DMS53 (cell line): ENCODE data around the gene LIPA.
"Not testable (repeated sequence)": the region's sequence is repeated elsewhere in the genome, so short reads cannot be mapped to it uniquely, and the experiment has no call there.

Source experiments
- DNase-seq: peaks from one replicate; lab custom pipeline; 2025; lab: John Stamatoyannopoulos, UW

Gene LIPA

GRCh38 chr10:89251409-89252224 is at the start of gene LIPA:
TSS of gene LIPA (minus strand) at chr10:89251775. CDS start at chr10:89247648, 4,127 bp downstream.
- DNase-seq: peak; percentile 98

GRCh38 chr10:89301232-89301631 is 49.7 kb upstream of the LIPA start:
- DNase-seq: peak; percentile 38

GRCh38 chr10:89299031-89299430 is 47.5 kb upstream of the LIPA start:
- no peak for DNase-seq

GRCh38 chr10:89297791-89298190 is 46.2 kb upstream of the LIPA start:
- DNase-seq: no peak

- DNase-seq: no peak
Observed at GRCh38 chr10:89297356-89297755, 45.8 kb upstream of the LIPA start.

DNA sequence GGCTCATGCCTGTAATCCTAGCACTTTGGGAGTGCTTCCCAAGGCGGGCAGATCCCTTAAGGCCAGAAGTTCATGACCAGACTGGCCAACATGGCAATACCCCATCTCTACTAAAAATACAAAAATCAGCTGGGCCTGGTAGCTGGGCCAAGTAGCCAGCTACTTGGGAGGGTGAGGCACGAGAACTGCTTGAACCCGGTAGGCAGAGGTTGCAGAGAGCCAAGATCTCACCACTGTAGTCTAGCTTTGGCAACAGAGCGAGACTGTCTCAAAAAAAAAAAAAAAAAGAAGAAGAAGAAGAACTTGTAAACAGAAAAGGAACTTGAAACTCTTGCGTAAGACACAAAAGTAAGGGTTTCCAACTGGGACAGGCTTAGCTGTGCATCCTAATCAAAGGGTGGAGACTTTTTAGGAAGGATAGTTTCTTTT is 44.7 kb upstream of the LIPA start:
- no peak for DNase-seq

GRCh38 chr10:89295597-89295996 is 44.0 kb upstream of the LIPA start:
- no peak for DNase-seq

- no peak for DNase-seq
Observed at GRCh38 chr10:89294721-89295239, 43.2 kb upstream of the LIPA start.

GRCh38 chr10:89285303-89285702 is 33.7 kb upstream of the LIPA start:
- not testable (repeated sequence) for DNase-seq

DNA sequence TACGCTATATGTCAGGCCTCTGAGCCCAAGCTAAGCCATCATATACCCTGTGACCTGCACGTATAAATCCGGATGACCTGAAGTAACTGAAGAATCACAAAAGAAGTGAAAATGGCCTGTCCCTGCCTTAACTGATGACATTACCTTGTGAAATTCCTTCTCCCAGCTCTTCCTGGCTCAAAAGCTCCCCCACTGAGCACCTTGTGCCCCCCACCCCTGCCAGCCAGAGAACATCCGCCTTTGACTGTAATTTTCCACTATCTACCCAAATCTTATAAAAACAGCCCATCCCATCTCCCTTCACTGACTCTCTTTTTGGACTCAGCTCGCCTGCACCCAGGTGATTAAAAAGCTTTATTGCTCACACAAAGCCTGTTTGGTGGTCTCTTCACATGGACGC is 33.1 kb upstream of the LIPA start:
- DNase-seq: not testable (repeated sequence)

- DNase-seq: peak; percentile 77
Observed at GRCh38 chr10:89283936-89284475, 32.4 kb upstream of the LIPA start.

DNA sequence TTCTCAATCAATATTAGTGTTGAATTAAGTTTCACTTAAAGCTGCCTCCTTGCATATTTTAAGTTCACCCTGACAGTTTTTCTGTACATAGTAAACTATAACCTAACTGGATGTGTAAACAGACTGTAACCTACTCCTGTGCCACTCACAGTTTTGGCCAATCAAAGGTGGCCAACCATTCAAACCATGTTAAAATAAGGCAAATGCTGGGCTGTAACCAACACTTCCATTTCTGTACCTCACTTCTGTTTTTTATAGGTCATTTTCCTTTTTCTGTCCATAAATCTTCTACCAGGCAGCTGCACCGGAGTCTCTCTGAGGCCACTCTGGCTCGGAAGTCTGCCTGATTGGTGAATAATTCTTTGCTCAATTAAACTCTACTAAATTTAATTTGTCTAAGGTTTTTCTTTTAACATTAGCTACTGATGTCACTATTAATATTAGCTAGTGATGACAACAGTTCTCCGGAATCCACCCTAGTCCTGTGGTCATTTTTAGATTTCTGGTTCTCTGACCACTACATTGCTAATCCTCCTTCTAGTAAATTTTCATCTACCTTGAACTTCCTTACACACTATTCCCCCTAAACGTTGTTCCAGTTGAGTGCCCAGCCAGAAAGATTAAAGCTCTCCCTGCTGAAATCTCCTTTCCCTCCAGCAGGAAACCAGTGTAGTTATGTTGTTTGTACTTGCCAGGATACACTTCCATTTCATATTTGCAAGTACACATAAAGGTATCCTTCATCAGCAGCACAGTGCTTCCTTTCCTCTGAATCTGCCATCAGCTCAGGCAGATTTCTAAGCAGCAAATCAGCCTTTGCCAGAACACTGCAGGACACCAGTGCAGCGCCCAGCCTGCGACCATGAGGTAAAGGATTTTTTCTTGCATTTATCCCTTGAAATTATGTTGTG is 31.7 kb upstream of the LIPA start:
- DNase-seq: peak; percentile 63

- DNase-seq: no peak
Observed at GRCh38 chr10:89281606-89282395, 30.2 kb upstream of the LIPA start.

DNA sequence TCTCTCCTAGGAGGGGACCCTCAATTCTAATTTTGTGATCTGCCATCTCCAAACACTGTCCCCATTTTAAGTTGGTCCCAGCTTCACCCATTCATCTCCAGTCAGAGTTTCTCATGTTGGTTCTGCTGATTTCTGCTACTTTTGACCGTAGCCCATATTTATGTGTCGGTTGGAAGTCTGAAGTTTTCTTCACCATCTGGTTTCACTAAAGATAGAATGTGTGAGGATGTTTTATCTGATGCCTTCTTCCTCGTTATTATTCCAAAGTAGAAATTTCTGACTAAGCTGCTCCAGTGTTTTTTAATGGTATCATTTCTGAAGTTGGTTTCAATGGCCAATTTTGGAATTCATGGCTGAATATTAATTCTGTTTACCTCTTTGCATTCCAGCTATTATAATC is 28.9 kb upstream of the LIPA start:
- no peak for DNase-seq

DNA sequence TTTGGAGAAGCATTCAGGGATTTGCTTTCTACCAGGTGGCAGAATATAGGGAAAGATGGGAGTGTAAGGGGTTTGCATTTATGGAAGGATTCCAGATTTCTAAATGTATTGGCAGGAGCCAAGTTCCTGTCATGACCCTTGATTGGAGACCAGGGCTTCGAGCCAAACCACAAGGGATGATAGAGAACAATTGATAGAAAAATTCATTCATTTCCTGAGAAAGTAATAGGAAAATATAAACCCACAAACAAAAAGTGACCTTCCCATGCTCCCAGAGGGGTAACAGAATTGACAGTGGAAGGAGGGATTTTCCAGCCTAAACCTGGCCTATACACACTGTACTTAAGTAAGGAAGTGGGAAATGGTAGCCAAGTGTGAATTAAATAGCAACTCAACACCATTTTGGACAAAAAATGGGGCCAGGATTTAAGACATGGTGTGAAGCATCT is 27.9 kb upstream of the LIPA start:
- no peak for DNase-seq

DNA sequence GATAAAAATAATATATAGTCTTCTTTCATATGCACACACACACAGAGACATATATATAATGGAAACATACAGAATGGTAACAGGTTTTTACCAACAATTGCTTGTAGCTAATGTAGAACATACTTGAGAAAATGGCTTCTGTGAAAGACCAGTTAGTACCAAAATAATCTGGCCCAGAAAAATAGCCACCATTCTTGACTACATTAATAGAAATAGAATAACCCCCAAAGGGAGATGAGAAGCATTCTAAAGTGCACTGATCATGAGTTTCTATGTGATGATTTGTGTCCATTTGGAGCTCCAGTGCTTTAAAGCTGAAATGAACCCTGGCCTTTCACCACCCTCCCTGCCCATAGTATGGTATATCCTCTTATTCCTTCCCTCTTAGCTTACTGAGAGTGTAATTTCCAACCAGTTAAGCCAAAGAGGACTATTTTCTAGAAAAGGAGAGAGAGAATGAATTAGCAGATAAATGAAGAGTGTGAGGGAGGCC is 27.4 kb upstream of the LIPA start:
- no peak for DNase-seq

DNA sequence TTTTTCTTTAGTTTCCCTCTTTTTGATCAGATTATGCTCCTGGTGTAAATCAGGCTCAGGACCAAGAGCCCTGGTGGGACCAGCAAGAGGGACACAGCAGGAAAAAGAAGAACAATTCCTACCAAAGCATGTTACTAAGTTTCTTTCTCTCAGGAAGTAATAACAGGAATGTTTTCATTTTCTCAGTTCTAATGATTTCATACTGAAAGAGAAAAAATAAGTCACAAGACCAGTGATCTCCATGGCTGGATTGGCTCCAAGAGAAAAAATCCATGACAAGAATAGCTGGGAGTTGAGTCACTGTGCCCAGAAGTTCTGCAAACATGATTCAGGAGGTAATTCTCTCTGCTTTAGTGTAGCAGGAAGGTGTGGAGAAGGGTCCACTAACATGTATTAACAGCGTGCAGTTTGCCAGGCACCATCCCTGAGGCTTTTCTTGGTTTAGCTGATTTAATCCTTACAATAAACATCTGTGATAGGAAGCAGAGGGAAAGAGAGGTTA is 26.5 kb upstream of the LIPA start:
- peak; percentile 81 for DNase-seq

DNA sequence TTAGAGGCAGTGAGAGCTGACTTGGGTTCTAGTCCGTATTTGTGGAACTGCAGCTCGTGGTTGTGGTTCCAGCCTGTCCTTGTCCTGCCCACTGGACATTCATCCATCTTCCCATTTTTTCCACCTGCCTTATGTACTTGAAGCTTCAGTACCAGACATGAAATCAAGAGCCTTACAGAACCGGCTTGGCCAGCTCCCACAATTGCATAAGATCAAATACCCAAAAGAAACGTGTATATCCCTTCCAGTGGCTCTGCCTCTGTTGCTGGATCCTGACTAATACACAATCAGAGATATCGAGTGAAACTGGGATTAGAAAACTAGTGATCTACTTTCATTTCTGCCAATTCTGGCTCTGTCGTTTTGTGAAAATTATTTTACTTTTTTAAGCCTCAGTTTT is 23.8 kb upstream of the LIPA start:
- peak; percentile 90 for DNase-seq

DNA sequence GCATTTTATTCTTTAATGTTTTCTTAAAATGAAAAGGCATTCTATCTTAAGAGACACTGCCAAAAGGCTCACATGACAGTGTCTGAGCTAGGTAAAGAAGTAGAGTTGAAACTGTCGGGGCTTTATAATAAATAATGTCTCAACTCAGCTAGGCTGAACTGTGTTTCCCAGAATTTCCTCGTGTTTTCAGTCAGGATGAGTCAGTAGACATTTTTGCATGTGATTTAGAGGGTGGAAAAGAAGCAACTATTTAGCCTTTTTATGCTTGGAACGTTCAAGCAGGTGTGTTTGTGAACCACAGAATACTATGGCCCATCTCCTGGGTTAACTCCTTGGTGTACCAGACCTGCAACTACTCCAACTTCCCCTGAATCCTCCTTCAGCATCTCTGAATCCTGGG is 23.4 kb upstream of the LIPA start:
- peak; percentile 51 for DNase-seq

DNA sequence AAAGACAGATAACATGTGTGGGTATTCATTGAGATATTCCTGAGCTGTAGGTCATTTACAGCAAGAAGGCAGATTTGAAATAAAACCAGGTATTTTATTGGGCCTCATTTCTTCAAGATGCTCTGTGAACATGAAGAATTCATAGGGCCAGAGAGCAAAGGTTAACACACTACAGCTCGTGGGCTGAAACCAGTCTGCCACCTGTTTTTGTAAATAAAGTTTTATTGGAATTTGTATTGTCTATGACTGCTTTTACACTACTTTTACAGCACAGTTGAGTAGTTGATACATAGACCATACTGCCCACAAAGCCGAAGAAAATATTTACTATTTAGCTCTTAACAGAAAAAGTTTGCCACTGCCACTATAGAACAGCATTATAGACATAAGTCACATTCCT is 22.1 kb upstream of the LIPA start:
- no peak for DNase-seq

- DNase-seq: no peak
Observed at GRCh38 chr10:89271532-89271931, 20.0 kb upstream of the LIPA start.
